Spleen (tissue), 11 donors: ENCODE data around the gene LMBR1L. TPM values are rescaled to one million over a fixed set of nuclear protein-coding genes. Genes with fewer than 3 reads are reported as not detected.
"Not testable (repeated sequence)": the region's sequence is repeated elsewhere in the genome, so short reads cannot be mapped to it uniquely, and the experiment has no call there.

Source experiments
- DNase-seq: peaks from one replicate; pipeline ENCODE4 v3.0.0-alpha.2; 2020
- H3K27ac ChIP-seq, 8 donors: fragments of 200-600 bp; sonication (generic) in 7 of 8; 1 replicate in 4 of 8; 2 replicates in 4 of 8; pipeline versions ENCODE4 v1.5.0 to v1.8.0; 2016 to 2021; ENCODE audit warnings: inconsistent platforms in 4 of 8, mild to moderate bottlenecking in 4 of 8, moderate library complexity in 1 of 8
- H3K27me3 ChIP-seq, 7 donors: fragments of 200-600 bp; sonication (generic) in 6 of 7; replicated peaks in 1 of 7; 1 replicate in 4 of 7; 2 replicates in 3 of 7; pipeline versions ENCODE4 v1.5.0 to v1.8.0; 2016 to 2021; ENCODE audit warnings: inconsistent platforms in 3 of 7, mild to moderate bottlenecking in 1 of 7
- H3K36me3 ChIP-seq, 6 donors: fragments of 200-600 bp; sonication (generic) in 5 of 6; 1 replicate in 4 of 6; 2 replicates in 2 of 6; pipeline versions ENCODE4 v1.5.0 to v1.8.0; 2016 to 2021; ENCODE audit warnings: inconsistent platforms in 2 of 6
- H3K4me1 ChIP-seq, 6 donors: fragments of 200-600 bp; sonication (generic) in 5 of 6; 1 replicate in 3 of 6; 2 replicates in 3 of 6; pipeline versions ENCODE4 v1.5.0 to v1.8.0; 2016 to 2021; ENCODE audit warnings: inconsistent platforms in 3 of 6
- H3K4me3 ChIP-seq, 8 donors: fragments of 200-600 bp; sonication (generic) in 7 of 8; 1 replicate in 4 of 8; 2 replicates in 4 of 8; pipeline versions ENCODE4 v1.5.0 to v1.8.0; 2016 to 2021; ENCODE audit warnings: inconsistent platforms in 4 of 8, mild to moderate bottlenecking in 4 of 8, moderate library complexity in 2 of 8
- H3K9me3 ChIP-seq, 8 donors: fragments of 200-600 bp; sonication (generic) in 7 of 8; 1 replicate in 4 of 8; 2 replicates in 4 of 8; pipeline versions ENCODE4 v1.5.0 to v1.8.0; 2016 to 2021; ENCODE audit warnings: inconsistent platforms in 4 of 8
- POLR2A ChIP-seq, 3 donors: fragments of 450-650 bp; IDR thresholded peaks; one replicate each; pipeline ENCODE4 v1.5.1; 2017; ENCODE audit warnings: antibody characterized with exemption in 3 of 3, mild to moderate bottlenecking in 1 of 3
- POLR2AphosphoS5 ChIP-seq, 3 donors: sonication (generic); formaldehyde crosslinking; IDR thresholded peaks; one replicate each; pipeline ENCODE4 v1.5.1; 2017; ENCODE audit warnings: antibody characterized with exemption in 3 of 3
- WGBS, 5 donors: extraction: QIAGEN DNeasy Blood & Tissue Kit in 3 of 5; methylation state at CpG; one replicate each; pipeline versions ENCODE4 v1.1.5 to v1.1.7; 2013 to 2018; 5-methylcytosine and 5-hydroxymethylcytosine counted together
- intact Hi-C: fragments of 100-400 bp; cut with DNase I; formaldehyde crosslinking; loops from one replicate; pipeline ENCODE4 v1.15.0; 2023; ENCODE audit warnings: low total_unique reads
- polyA plus RNA-seq, 3 donors: library from polyadenylated mRNA; stranded (reverse); fragments of 200-250 nt; gene quantifications; one replicate each; pipeline ENCODE4 v1.2.1, GENCODE V29; 2013
- total RNA-seq, 7 donors: library from RNA; depleted of rRNA in 3 of 7; stranded (reverse); fragments of >200 nt in 3 of 7; fragmentation: NEBNext Ultra II Directional in 4 of 7; extraction: Animal tissue kit (Norgen Biotek cat#: 25700) in 4 of 7; gene quantifications; one replicate each; pipeline versions ENCODE4 v1.1.0 to v1.2.1, GENCODE V29; 2016 to 2021
- TF ChIP-seq, protein P1 (sequence below), 11 experiments: fragments of 200-600 bp in 7 of 11; fragments of 450-650 bp in 4 of 11; sonication (generic) in 4 of 11; IDR thresholded peaks in 8 of 11; conservative IDR thresholded peaks in 3 of 11; 1 replicate in 7 of 11; 2 replicates in 4 of 11; pipeline versions ENCODE4 v1.4.0 to v1.8.0; 2016 to 2021; ENCODE audit warnings: antibody characterized with exemption in 11 of 11, inconsistent platforms in 4 of 11, mild to moderate bottlenecking in 1 of 11
- donor health status: healthy with polysubstance abuse.
- donor health status: DM: no; HTN: no; CAD: no; lungs with moderate emphysema.
- donor health status: DM: no; HTN: no; CAD: no.
- donor health status: Bipolar disorder and iron deficiency.
- donor health status: healthy.
- donor health status: DM: no; HTN: no; CAD: no.
- donor health status: DM: yes; HTN: yes; CAD: no.

The LMBR1L gene
- total and polyA plus RNA-seq, 10 donors, result 44.1 to 108 (median 74.6) TPM

- WGBS, 5 donors, result 85 to 96% (median 93%) methylated on average over 4 to 7 of the region's 8 CpGs
- not testable (repeated sequence) for H3K9me3 ChIP-seq, DNase-seq, H3K27me3 ChIP-seq, H3K4me3 ChIP-seq
- intact Hi-C loops, result loop anchor here (10.0 kb wide), 1 partner anchor 63 kb away; the partner anchor contains the start of genes KMT2D and RHEBL1
- peaks cover 24 to 46% (median 33%) of the 10 kb centered on the region in 6 donors for H3K4me1 ChIP-seq
- peak in 1 of 3 donors; percentile 51 for TF ChIP-seq POLR2AphosphoS5 (IDR thresholded peaks at IDR 0.05)
- peaks cover 0 to 38% (median 29%) of the 10 kb centered on the region in 6 donors for H3K36me3 ChIP-seq
- peak overlapping the region in 1 of 8 donors; percentile 15 for H3K27ac ChIP-seq
These were observed 17.3 kb upstream of the LMBR1L start for GRCh38 chr12:49127971-49128370.

- Histone ChIP-seq H3K4me1 (peaks cover 18 to 38% (median 24%) of the 10 kb centered on the region in 6 donors), H3K9me3 (no peaks in the 10 kb centered on the region), H3K27ac (peak overlapping the region in 1 of 8 donors; percentile 15), H3K36me3 (peaks cover 0 to 38% (median 29%) of the 10 kb centered on the region in 6 donors), H3K4me3 (no peak overlapping the region), H3K27me3 (no peaks in the 10 kb centered on the region)
- intact Hi-C loops, result loop anchor here (10.0 kb wide), 1 partner anchor 62 kb away; the partner anchor contains the start of genes KMT2D and RHEBL1
- 86 to 96% (median 92%) methylated on average over 4 of the region's 4 CpGs for WGBS, 5 donors
- TF ChIP-seq POLR2AphosphoS5 (IDR thresholded peaks at IDR 0.05) (peak in 1 of 3 donors; percentile 5), POLR2A (IDR thresholded peaks at IDR 0.05) (no peak)
- TF ChIP-seq, protein P1, sequence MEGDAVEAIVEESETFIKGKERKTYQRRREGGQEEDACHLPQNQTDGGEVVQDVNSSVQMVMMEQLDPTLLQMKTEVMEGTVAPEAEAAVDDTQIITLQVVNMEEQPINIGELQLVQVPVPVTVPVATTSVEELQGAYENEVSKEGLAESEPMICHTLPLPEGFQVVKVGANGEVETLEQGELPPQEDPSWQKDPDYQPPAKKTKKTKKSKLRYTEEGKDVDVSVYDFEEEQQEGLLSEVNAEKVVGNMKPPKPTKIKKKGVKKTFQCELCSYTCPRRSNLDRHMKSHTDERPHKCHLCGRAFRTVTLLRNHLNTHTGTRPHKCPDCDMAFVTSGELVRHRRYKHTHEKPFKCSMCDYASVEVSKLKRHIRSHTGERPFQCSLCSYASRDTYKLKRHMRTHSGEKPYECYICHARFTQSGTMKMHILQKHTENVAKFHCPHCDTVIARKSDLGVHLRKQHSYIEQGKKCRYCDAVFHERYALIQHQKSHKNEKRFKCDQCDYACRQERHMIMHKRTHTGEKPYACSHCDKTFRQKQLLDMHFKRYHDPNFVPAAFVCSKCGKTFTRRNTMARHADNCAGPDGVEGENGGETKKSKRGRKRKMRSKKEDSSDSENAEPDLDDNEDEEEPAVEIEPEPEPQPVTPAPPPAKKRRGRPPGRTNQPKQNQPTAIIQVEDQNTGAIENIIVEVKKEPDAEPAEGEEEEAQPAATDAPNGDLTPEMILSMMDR (IDR thresholded peaks at IDR 0.05 in 8 of 11, conservative IDR thresholded peaks at IDR 0.05 in 3 of 11), result no peak
- DNase-seq, result no peak
These were observed 16.5 kb upstream of the LMBR1L start for GRCh38 chr12:49126852-49127763.

- WGBS, 5 donors, result 44 to 57% (median 51%) methylated on average over 6 of the region's 6 CpGs
- DNase-seq, result no peak
- intact Hi-C loops, result loop anchor here (5.0 to 10.0 kb wide), 2 partner anchors 34 to 56 kb away; partner anchors contain the start of genes KMT2D and RHEBL1
These were observed 10.5 kb upstream of the LMBR1L start for GRCh38 chr12:49121047-49121696.

GRCh38 chr12:49111206-49111605, 559 bp upstream of the LMBR1L start:
- intact Hi-C loops, result no loop called here
- peaks cover 0 to 11% (median 6%) of the 10 kb centered on the region in 6 donors for H3K36me3 ChIP-seq
- no peaks in the 10 kb centered on the region for H3K9me3 ChIP-seq
- no peak for DNase-seq
- peak overlapping the region; percentile 96 to 98 (median 96) for H3K27ac ChIP-seq
- WGBS, 5 donors, result 45 to 53% (median 47%) methylated on average over 6 of the region's 6 CpGs
- H3K4me1 ChIP-seq, result peaks cover 16 to 51% (median 42%) of the 10 kb centered on the region in 6 donors
- no peak for TF ChIP-seq POLR2AphosphoS5 (IDR thresholded peaks at IDR 0.05)
- TF ChIP-seq POLR2A (IDR thresholded peaks at IDR 0.05), result no peak
- TF ChIP-seq, protein P1 (IDR thresholded peaks at IDR 0.05 in 8 of 11, conservative IDR thresholded peaks at IDR 0.05 in 3 of 11), result no peak
- H3K27me3 ChIP-seq, result no peaks in the 10 kb centered on the region
- H3K4me3 ChIP-seq, result peak overlapping the region in 7 of 8 donors; percentile 65 to 94 (median 77)

More at GRCh38 chr12:49121047-49121696, 10.5 kb upstream of the LMBR1L start:
- Histone ChIP-seq H3K27me3 (no peaks in the 10 kb centered on the region), H3K4me3 (no peak overlapping the region), H3K27ac (no peak overlapping the region), H3K4me1 (peaks cover 0 to 6% (median 0%) of the 10 kb centered on the region in 6 donors), H3K9me3 (no peaks in the 10 kb centered on the region), H3K36me3 (no peaks in the 10 kb centered on the region)
- TF ChIP-seq, protein P1 (IDR thresholded peaks at IDR 0.05 in 8 of 11, conservative IDR thresholded peaks at IDR 0.05 in 3 of 11), result peak in 9 of 11 experiments; percentile 14 to 62 (median 53)
- TF ChIP-seq POLR2A (IDR thresholded peaks at IDR 0.05) (no peak), POLR2AphosphoS5 (IDR thresholded peaks at IDR 0.05) (no peak)
